ENCODE data around the gene CDRT4.

DNA sequence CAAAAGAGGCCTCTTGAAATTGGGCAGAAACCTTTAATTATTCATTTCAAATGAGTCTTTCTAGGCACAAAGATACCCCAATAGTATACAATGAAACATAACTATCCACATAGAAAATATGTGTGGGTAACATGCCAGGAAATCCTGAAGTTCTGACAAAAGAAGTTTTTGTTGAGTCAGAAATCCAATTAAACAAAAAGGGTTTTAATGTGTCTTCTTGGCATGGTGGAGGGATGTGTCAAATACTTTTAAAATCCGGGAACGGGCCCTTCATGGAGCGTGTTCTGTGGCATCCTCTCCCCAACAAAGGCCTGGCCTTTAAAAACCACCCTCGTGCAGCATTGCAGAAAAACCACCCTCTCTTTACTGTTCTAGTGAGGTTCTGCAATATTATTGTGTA, 14.2 kb downstream of the CDRT4 start:
- TF ChIP-seq, protein P1, sequence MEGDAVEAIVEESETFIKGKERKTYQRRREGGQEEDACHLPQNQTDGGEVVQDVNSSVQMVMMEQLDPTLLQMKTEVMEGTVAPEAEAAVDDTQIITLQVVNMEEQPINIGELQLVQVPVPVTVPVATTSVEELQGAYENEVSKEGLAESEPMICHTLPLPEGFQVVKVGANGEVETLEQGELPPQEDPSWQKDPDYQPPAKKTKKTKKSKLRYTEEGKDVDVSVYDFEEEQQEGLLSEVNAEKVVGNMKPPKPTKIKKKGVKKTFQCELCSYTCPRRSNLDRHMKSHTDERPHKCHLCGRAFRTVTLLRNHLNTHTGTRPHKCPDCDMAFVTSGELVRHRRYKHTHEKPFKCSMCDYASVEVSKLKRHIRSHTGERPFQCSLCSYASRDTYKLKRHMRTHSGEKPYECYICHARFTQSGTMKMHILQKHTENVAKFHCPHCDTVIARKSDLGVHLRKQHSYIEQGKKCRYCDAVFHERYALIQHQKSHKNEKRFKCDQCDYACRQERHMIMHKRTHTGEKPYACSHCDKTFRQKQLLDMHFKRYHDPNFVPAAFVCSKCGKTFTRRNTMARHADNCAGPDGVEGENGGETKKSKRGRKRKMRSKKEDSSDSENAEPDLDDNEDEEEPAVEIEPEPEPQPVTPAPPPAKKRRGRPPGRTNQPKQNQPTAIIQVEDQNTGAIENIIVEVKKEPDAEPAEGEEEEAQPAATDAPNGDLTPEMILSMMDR (IDR thresholded peaks at IDR 0.05), result no peak
- TF ChIP-seq POLR2A (IDR thresholded peaks at IDR 0.05), result no peak
